BJ (cell line): Measurements from ENCODE around the gene MDGA2. TPM values are rescaled to one million over a fixed set of nuclear protein-coding genes. Genes with fewer than 3 reads are reported as not detected.

ENCODE experiments used
- CTCF ChIA-PET: fragments of 350-600 bp; formaldehyde crosslinking; extraction: SDS; loops from one replicate; lab custom pipeline; 2021; ENCODE audit warnings: antibody characterized with exemption, inconsistent platforms; lab: Yijun Ruan, JAX
- POLR2A ChIA-PET: fragments of 300-600 bp; sonication (Branson Sonifier 250); formaldehyde crosslinking; extraction: SDS; loops from one replicate; lab custom pipeline; 2021; ENCODE audit warnings: antibody characterized with exemption; lab: Charles Lee
- DNase-seq: peaks from one replicate; pipeline ENCODE4 v3.0.0-alpha.2; 2011; ENCODE audit warnings: low read depth
- H3K27me3 ChIP-seq: 2 replicates; pipeline ENCODE4 v1.6.0; 2011; ENCODE audit warnings: low read length; ENCODE audit not compliant: control insufficient read depth, insufficient read depth
- H3K36me3 ChIP-seq: 2 replicates; pipeline ENCODE4 v1.5.1; 2011; ENCODE audit warnings: low read length; ENCODE audit not compliant: control insufficient read depth, insufficient read depth
- H3K4me3 ChIP-seq: 2 replicates; pipeline ENCODE4 v1.5.1; 2011; ENCODE audit warnings: low read depth, mild to moderate bottlenecking, control low read depth, low read length
- polyA plus RNA-seq: library from polyadenylated mRNA; depleted of rRNA; stranded (reverse); fragments of >200 nt; gene quantifications from 2 replicates; pipeline ENCODE4 v1.2.3, GENCODE V29; 2011
- TF ChIP-seq, protein P1 (sequence below): IDR thresholded peaks from 2 replicates; pipeline ENCODE4 v1.5.1; 2011; ENCODE audit warnings: low read depth, mild to moderate bottlenecking, control low read depth, inconsistent platforms, low read length, moderate library complexity; ENCODE audit not compliant: insufficient read depth

The MDGA2 gene
- polyA plus RNA-seq, 1 experiment: not detected

- Histone ChIP-seq H3K27me3 (no peaks in the 10 kb centered on the region), H3K36me3 (no peaks in the 10 kb centered on the region), H3K4me3 (no peak overlapping the region)
- POLR2A ChIA-PET: no interaction called here
- TF ChIP-seq, protein P1, sequence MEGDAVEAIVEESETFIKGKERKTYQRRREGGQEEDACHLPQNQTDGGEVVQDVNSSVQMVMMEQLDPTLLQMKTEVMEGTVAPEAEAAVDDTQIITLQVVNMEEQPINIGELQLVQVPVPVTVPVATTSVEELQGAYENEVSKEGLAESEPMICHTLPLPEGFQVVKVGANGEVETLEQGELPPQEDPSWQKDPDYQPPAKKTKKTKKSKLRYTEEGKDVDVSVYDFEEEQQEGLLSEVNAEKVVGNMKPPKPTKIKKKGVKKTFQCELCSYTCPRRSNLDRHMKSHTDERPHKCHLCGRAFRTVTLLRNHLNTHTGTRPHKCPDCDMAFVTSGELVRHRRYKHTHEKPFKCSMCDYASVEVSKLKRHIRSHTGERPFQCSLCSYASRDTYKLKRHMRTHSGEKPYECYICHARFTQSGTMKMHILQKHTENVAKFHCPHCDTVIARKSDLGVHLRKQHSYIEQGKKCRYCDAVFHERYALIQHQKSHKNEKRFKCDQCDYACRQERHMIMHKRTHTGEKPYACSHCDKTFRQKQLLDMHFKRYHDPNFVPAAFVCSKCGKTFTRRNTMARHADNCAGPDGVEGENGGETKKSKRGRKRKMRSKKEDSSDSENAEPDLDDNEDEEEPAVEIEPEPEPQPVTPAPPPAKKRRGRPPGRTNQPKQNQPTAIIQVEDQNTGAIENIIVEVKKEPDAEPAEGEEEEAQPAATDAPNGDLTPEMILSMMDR: no peak
- CTCF ChIA-PET: interaction anchor here (0.6 kb wide), 1 partner anchor 147 kb away, joined by 4 read pairs; no protein-coding TSS in a partner anchor
- DNase-seq: no peak
Observed at GRCh38 chr14:47425302-47425701, 250.1 kb downstream of the MDGA2 start.

DNA sequence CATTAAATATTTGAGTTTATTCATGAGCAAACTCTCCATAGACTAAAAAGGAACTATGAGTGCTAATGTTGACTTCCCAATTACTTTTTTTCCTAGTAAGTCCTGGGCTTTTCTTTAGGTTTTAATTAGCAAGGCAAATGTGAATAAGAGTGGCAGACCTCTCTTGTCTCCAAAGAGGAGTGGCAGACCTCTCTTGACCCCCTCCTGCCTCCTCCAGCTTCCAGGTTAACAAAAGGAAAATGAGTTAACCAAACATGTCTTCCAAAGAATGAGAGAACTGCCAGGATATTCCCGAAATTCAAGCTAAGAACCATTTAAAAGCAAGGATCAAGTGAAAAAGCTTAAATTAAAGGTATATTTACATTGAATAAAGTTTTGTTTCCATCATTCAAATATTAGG, 253.2 kb downstream of the MDGA2 start:
- ChIA-PET CTCF (no interaction called here), POLR2A (no interaction called here)
- Histone ChIP-seq H3K36me3 (no peaks in the 10 kb centered on the region), H3K27me3 (no peaks in the 10 kb centered on the region), H3K4me3 (no peak overlapping the region)
- TF ChIP-seq, protein P1: no peak
- no peak for DNase-seq

DNA sequence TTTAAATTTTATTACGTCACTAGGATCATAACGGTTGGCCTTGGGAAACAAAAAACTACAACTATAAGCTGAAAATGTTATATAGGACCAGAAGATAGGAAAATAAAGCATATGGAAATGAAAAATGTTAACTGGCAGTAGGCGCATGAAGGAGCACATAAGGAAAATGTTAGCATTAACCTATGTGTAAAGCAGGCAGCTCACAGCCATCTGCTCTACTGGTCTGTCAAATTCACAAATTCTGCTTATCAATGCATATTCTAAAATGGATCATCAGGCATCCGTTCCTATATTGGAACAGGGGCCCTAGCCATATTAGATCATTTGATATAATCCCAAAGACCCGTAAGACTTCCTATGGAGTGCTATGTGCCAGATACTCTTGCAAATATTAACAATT, 263.9 kb downstream of the MDGA2 start:
- TF ChIP-seq, protein P1: no peak
- POLR2A ChIA-PET: no interaction called here
- Histone ChIP-seq H3K4me3 (no peak overlapping the region), H3K27me3 (no peaks in the 10 kb centered on the region), H3K36me3 (no peaks in the 10 kb centered on the region)
- no peak for DNase-seq
- CTCF ChIA-PET: no interaction called here

DNA sequence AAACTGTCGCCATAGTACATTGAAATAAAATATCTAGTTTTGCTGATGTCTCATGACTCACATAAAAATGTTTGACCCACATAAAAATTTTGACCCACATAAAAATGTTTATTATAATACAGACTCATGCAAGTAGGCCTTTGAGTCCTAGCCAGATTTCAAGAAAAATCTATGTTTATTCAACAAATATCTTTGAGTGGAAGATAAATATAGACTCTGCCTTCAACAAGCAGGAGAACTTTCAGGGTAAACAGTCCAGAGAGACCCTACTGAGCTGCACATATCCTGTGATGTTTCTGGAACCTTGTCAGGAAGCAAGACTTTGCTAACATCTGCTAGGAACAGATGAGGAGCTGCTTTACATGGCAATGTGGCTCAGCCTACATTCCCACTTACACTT, 283.1 kb downstream of the MDGA2 start:
- ChIA-PET POLR2A (no interaction called here), CTCF (interaction anchor here (0.6 kb wide), 1 partner anchor 80 kb away, joined by 3 read pairs; no protein-coding TSS in a partner anchor)
- TF ChIP-seq, protein P1: no peak
- Histone ChIP-seq H3K4me3 (no peak overlapping the region), H3K36me3 (no peaks in the 10 kb centered on the region), H3K27me3 (no peaks in the 10 kb centered on the region)
- no peak for DNase-seq

GRCh38 chr14:47390831-47391504, 284.4 kb downstream of the MDGA2 start:
- CTCF ChIA-PET: no interaction called here
- TF ChIP-seq, protein P1: no peak
- no peaks in the 10 kb centered on the region for H3K36me3 ChIP-seq
- no peak overlapping the region for H3K4me3 ChIP-seq
- POLR2A ChIA-PET: no interaction called here
- no peaks in the 10 kb centered on the region for H3K27me3 ChIP-seq
- no peak for DNase-seq
